Panc1 (cell line): ENCODE measurements around the gene KCNMB3.

Experiments
- CTCF ChIP-seq: fragments of 450-650 bp; IDR thresholded peaks from 2 replicates; pipeline ENCODE4 v1.5.1; 2017; ENCODE audit warnings: mild to moderate bottlenecking
- SIN3A ChIP-seq: IDR thresholded peaks from 2 replicates; pipeline ENCODE4 v1.6.1; 2012; ENCODE audit warnings: low read depth, mild to moderate bottlenecking, low read length, moderate library complexity, borderline replicate concordance; ENCODE audit not compliant: insufficient read depth

DNA sequence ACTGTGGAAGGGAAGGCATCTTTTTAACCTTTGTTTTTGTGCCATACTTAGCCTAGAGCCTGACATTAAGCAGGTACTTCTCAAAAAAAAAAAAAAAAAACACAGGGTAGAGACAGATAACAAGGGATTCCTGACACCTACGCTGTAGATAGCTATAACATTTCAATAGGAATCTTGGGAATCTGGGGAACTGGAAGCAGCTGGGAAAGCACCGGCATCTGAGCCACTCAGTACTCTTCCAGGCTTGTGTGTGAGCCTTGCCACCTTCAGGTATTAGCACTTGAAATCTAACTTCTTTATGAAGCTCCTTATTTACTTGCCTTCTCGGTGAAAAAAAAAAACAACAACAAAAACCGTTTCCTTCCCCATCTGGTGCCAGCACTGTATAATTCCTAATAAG is 56.0 kb downstream of the KCNMB3 start:
- no peak for TF ChIP-seq SIN3A
- TF ChIP-seq CTCF = no peak
